GM23338 (cell line): Measurements from ENCODE around the gene MINDY3. TPM values are rescaled to one million over a fixed set of nuclear protein-coding genes. Genes with fewer than 3 reads are reported as not detected.

Source experiments
- ATAC-seq: fragments of 200-7000 bp; cut with Tn5 transposase; 3 replicates; pipeline ENCODE4 v1.9.1; 2020
- DNase-seq: peaks from one replicate; pipeline ENCODE4 v3.0.0-alpha.2; 2015; ENCODE audit warnings: low spot score
- H2AFZ ChIP-seq: fragments of 200-600 bp; sonication (generic); 2 replicates; pipeline ENCODE4 v1.8.0; 2016; ENCODE audit warnings: antibody characterized with exemption, mild to moderate bottlenecking, moderate library complexity
- H3F3A ChIP-seq: fragments of 200-600 bp; sonication (generic); replicated peaks from 2 replicates; pipeline ENCODE4 v1.8.0; 2017; ENCODE audit warnings: antibody characterized with exemption, mixed run types, low read depth
- H3K27ac ChIP-seq: fragments of 200-600 bp; sonication (generic); 2 replicates; pipeline ENCODE4 v1.6.1; 2016; ENCODE audit warnings: low read depth
- H3K27me3 ChIP-seq: fragments of 200-600 bp; sonication (generic); 2 replicates; pipeline ENCODE4 v1.8.0; 2016; ENCODE audit warnings: mild to moderate bottlenecking, mixed run types, moderate library complexity; ENCODE audit not compliant: insufficient read depth
- H3K36me3 ChIP-seq: fragments of 200-600 bp; sonication (generic); 2 replicates; pipeline ENCODE4 v1.8.0; 2016; ENCODE audit warnings: mild to moderate bottlenecking; ENCODE audit not compliant: insufficient read depth
- H3K4me1 ChIP-seq: fragments of 200-600 bp; sonication (generic); 2 replicates; pipeline ENCODE4 v1.8.0; 2016; ENCODE audit warnings: mild to moderate bottlenecking, moderate library complexity; ENCODE audit not compliant: insufficient read depth
- H3K4me2 ChIP-seq: fragments of 200-600 bp; sonication (generic); 2 replicates; pipeline ENCODE4 v1.7.1; 2017; ENCODE audit warnings: mixed run types
- H3K4me3 ChIP-seq: fragments of 200-600 bp; sonication (generic); 2 replicates; pipeline ENCODE4 v1.6.1; 2016; ENCODE audit warnings: mixed run types
- H3K79me2 ChIP-seq: fragments of 200-600 bp; sonication (generic); replicated peaks from 2 replicates; pipeline ENCODE4 v1.8.0; 2017; ENCODE audit warnings: mild to moderate bottlenecking; ENCODE audit not compliant: insufficient read depth
- H3K9me2 ChIP-seq: fragments of 200-600 bp; sonication (generic); 2 replicates; pipeline ENCODE4 v1.8.0; 2017; ENCODE audit not compliant: insufficient read depth
- H4K20me1 ChIP-seq: fragments of 200-600 bp; sonication (generic); replicated peaks from 2 replicates; pipeline ENCODE4 v1.8.0; 2017; ENCODE audit warnings: mild to moderate bottlenecking; ENCODE audit not compliant: insufficient read depth
- H3K27ac Mint-ChIP-seq: 2 replicates; pipeline ENCODE4 v1.8.0; 2020; ENCODE audit warnings: inconsistent platforms, mild to moderate bottlenecking, moderate library complexity, mixed read lengths
- H3K27me3 Mint-ChIP-seq: 3 replicates; pipeline ENCODE4 v1.8.0; 2022; ENCODE audit warnings: low read depth, mild to moderate bottlenecking, moderate library complexity, mixed read lengths, inconsistent platforms; ENCODE audit not compliant: insufficient read depth, poor library complexity
- H3K36me3 Mint-ChIP-seq: 3 replicates; pipeline ENCODE4 v1.8.0; 2021; ENCODE audit warnings: low read depth, mild to moderate bottlenecking, inconsistent platforms, moderate library complexity, mixed read lengths
- H3K4me1 Mint-ChIP-seq: 3 replicates; pipeline ENCODE4 v1.8.0; 2020; ENCODE audit warnings: mild to moderate bottlenecking, inconsistent platforms, mixed read lengths
- H3K4me3 Mint-ChIP-seq: 3 replicates; pipeline ENCODE4 v1.8.0; 2021; ENCODE audit warnings: moderate library complexity, mild to moderate bottlenecking, inconsistent platforms, mixed read lengths
- H3K9me3 Mint-ChIP-seq: 3 replicates; pipeline ENCODE4 v1.8.0; 2020; ENCODE audit warnings: moderate library complexity, mild to moderate bottlenecking, inconsistent platforms, mixed read lengths
- CREB1 ChIP-seq: fragments of 250-450 bp; sonication (Bioruptor Pico); IDR thresholded peaks from 2 replicates; pipeline ENCODE4 v1.5.0; 2020; ENCODE audit warnings: low read depth, mild to moderate bottlenecking, moderate library complexity
- EZH2 ChIP-seq: fragments of 200-600 bp; sonication (generic); IDR thresholded peaks from one replicate; pipeline ENCODE4 v1.8.0; 2017; ENCODE audit warnings: antibody characterized with exemption, mild to moderate bottlenecking, low read depth; ENCODE audit not compliant: unreplicated experiment
- EZH2phosphoT487 ChIP-seq: fragments of 200-600 bp; sonication (generic); IDR thresholded peaks from one replicate; pipeline ENCODE4 v1.8.1; 2018; ENCODE audit warnings: antibody characterized with exemption; ENCODE audit not compliant: unreplicated experiment
- JUNB ChIP-seq: IDR thresholded peaks from one replicate; pipeline ENCODE4 v1.6.1; 2016; ENCODE audit warnings: antibody characterized with exemption; ENCODE audit not compliant: unreplicated experiment
- POLR2AphosphoS5 ChIP-seq: IDR thresholded peaks from 2 replicates; pipeline ENCODE4 v1.6.1; 2016; ENCODE audit warnings: antibody characterized with exemption, low read depth
- STAT1 ChIP-seq: IDR thresholded peaks from one replicate; pipeline ENCODE4 v1.6.1; 2016; ENCODE audit warnings: antibody characterized with exemption; ENCODE audit not compliant: unreplicated experiment
- ZNF114 ChIP-seq: fragments of 250-450 bp; sonication (Bioruptor Pico); IDR thresholded peaks from 2 replicates; pipeline ENCODE4 v1.5.0; 2020; ENCODE audit warnings: mild to moderate bottlenecking, moderate library complexity
- polyA plus RNA-seq: library from polyadenylated mRNA; unstranded; fragments of >200 nt; fragmentation: Nextera tagmentation; extraction: Ambion mirVana; gene quantifications from 2 replicates; pipeline ENCODE4 v1.2.1, GENCODE V29; 2016
- total RNA-seq: library from RNA; depleted of rRNA; stranded (reverse); fragments of >200 nt; shearing (Covaris generic); gene quantifications from 2 replicates; pipeline ENCODE4 v1.2.3, GENCODE V29; 2014
- TF ChIP-seq, protein P1 (sequence below): fragments of 250-450 bp; sonication (Bioruptor Pico); IDR thresholded peaks from 2 replicates; pipeline ENCODE4 v1.5.0; 2020; ENCODE audit warnings: mild to moderate bottlenecking, moderate library complexity
- TF ChIP-seq, protein P2 (sequence below): IDR thresholded peaks from 2 replicates; pipeline ENCODE4 v1.6.1; 2016; ENCODE audit warnings: antibody characterized with exemption

MINDY3 gene
- total and polyA plus RNA-seq, 2 experiments from 2014 or later: 10.2 to 13.6 TPM

DNA sequence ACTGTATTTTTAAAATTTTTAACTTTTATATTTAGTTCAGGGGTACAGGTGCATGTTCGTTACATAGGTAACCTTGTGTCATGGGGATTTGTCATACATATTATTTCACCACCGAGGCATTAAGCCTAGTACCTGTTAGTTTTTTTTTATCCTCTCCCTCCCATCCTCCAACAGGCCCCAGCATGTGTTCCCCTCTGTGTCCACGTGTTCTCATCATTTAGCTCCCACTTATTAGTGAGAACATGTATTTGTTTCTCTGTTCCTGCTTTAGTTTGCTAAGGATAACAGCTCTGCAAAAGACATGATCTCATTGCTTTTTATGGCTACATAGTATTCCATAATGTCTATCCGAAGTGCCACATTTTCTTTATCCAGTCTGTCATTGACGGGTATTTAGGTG, 118.2 kb downstream of the MINDY3 start:
- Histone ChIP-seq H3F3A (no peaks in the 10 kb centered on the region), H3K79me2 (no peaks in the 10 kb centered on the region), H3K27ac (no peak overlapping the region), H3K27me3 (no peaks in the 10 kb centered on the region), H3K9me2 (no peaks in the 10 kb centered on the region), H2AFZ (no peak overlapping the region), H3K4me3 (no peak overlapping the region), H4K20me1 (no peaks in the 10 kb centered on the region), H3K36me3 (no peaks in the 10 kb centered on the region), H3K4me2 (no peak overlapping the region), H3K4me1 (no peaks in the 10 kb centered on the region; the same call in 1 of the 2 replicates)
- DNase-seq (no peak), ATAC-seq (no peak)
- peaks cover 3% of the 10 kb centered on the region for H3K4me1 Mint-ChIP-seq
- H3K27me3 Mint-ChIP-seq: peaks cover 5% of the 10 kb centered on the region
- H3K27ac Mint-ChIP-seq: no peak overlapping the region
- H3K36me3 Mint-ChIP-seq: no peaks in the 10 kb centered on the region
- H3K9me3 Mint-ChIP-seq: no peaks in the 10 kb centered on the region
- H3K4me3 Mint-ChIP-seq: no peak overlapping the region
- no peak for TF ChIP-seq EZH2
- no peak for TF ChIP-seq EZH2phosphoT487
- TF ChIP-seq, protein P1, sequence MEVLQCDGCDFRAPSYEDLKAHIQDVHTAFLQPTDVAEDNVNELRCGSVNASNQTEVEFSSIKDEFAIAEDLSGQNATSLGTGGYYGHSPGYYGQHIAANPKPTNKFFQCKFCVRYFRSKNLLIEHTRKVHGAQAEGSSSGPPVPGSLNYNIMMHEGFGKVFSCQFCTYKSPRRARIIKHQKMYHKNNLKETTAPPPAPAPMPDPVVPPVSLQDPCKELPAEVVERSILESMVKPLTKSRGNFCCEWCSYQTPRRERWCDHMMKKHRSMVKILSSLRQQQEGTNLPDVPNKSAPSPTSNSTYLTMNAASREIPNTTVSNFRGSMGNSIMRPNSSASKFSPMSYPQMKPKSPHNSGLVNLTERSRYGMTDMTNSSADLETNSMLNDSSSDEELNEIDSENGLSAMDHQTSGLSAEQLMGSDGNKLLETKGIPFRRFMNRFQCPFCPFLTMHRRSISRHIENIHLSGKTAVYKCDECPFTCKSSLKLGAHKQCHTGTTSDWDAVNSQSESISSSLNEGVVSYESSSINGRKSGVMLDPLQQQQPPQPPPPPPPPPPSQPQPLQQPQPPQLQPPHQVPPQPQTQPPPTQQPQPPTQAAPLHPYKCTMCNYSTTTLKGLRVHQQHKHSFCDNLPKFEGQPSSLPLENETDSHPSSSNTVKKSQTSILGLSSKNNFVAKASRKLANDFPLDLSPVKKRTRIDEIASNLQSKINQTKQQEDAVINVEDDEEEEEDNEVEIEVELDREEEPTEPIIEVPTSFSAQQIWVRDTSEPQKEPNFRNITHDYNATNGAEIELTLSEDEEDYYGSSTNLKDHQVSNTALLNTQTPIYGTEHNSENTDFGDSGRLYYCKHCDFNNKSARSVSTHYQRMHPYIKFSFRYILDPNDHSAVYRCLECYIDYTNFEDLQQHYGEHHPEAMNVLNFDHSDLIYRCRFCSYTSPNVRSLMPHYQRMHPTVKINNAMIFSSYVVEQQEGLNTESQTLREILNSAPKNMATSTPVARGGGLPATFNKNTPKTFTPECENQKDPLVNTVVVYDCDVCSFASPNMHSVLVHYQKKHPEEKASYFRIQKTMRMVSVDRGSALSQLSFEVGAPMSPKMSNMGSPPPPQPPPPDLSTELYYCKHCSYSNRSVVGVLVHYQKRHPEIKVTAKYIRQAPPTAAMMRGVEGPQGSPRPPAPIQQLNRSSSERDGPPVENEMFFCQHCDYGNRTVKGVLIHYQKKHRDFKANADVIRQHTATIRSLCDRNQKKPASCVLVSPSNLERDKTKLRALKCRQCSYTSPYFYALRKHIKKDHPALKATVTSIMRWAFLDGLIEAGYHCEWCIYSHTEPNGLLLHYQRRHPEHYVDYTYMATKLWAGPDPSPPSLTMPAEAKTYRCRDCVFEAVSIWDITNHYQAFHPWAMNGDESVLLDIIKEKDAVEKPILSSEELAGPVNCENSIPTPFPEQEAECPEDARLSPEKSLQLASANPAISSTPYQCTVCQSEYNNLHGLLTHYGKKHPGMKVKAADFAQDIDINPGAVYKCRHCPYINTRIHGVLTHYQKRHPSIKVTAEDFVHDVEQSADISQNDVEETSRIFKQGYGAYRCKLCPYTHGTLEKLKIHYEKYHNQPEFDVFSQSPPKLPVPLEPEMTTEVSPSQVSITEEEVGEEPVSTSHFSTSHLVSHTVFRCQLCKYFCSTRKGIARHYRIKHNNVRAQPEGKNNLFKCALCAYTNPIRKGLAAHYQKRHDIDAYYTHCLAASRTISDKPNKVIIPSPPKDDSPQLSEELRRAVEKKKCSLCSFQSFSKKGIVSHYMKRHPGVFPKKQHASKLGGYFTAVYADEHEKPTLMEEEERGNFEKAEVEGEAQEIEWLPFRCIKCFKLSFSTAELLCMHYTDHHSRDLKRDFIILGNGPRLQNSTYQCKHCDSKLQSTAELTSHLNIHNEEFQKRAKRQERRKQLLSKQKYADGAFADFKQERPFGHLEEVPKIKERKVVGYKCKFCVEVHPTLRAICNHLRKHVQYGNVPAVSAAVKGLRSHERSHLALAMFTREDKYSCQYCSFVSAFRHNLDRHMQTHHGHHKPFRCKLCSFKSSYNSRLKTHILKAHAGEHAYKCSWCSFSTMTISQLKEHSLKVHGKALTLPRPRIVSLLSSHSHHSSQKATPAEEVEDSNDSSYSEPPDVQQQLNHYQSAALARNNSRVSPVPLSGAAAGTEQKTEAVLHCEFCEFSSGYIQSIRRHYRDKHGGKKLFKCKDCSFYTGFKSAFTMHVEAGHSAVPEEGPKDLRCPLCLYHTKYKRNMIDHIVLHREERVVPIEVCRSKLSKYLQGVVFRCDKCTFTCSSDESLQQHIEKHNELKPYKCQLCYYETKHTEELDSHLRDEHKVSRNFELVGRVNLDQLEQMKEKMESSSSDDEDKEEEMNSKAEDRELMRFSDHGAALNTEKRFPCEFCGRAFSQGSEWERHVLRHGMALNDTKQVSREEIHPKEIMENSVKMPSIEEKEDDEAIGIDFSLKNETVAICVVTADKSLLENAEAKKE (CRISPR knock-in tag): no peak
- no peak for TF ChIP-seq ZNF114
- no peak for TF ChIP-seq STAT1
- TF ChIP-seq JUNB: no peak
- TF ChIP-seq, protein P2, sequence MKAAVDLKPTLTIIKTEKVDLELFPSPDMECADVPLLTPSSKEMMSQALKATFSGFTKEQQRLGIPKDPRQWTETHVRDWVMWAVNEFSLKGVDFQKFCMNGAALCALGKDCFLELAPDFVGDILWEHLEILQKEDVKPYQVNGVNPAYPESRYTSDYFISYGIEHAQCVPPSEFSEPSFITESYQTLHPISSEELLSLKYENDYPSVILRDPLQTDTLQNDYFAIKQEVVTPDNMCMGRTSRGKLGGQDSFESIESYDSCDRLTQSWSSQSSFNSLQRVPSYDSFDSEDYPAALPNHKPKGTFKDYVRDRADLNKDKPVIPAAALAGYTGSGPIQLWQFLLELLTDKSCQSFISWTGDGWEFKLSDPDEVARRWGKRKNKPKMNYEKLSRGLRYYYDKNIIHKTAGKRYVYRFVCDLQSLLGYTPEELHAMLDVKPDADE: no peak
- TF ChIP-seq POLR2AphosphoS5: no peak
- no peak for TF ChIP-seq CREB1
